ENCODE data around the gene FMO5. TPM values are rescaled to one million over a fixed set of nuclear protein-coding genes. Genes with fewer than 3 reads are reported as not detected.
"Not testable (repeated sequence)": the region's sequence is repeated elsewhere in the genome, so short reads cannot be mapped to it uniquely, and the experiment has no call there.

FMO5 gene
- total RNA-seq, 2 donors from 2014 or later: 1.9 to 4.7 TPM

- ATAC-seq (ENCODE audit: insufficient number of reproducible peaks, low FRiP score, low read depth): no peak
- Histone ChIP-seq H3K4me1 (ENCODE audit: control insufficient read depth in 1 of 2, low read depth in 2 of 2) (no peaks in the 10 kb centered on the region), H3K27me3 (replicated peaks; ENCODE audit: insufficient read depth) (no peaks in the 10 kb centered on the region)
Observed at GRCh38 chr1:147235822-147236221, 10.7 kb upstream of the FMO5 start.

GRCh38 chr1:147233903-147234302 lies 8.8 kb upstream of the FMO5 start:
- not testable (repeated sequence) for H3K27me3 ChIP-seq (replicated peaks; ENCODE audit: insufficient read depth); H3K4me1 ChIP-seq (ENCODE audit: control insufficient read depth in 1 of 2, low read depth in 2 of 2); DNase-seq (ENCODE audit: low spot score); ATAC-seq (ENCODE audit: insufficient number of reproducible peaks, low FRiP score, low read depth); H3K27ac ChIP-seq; H3K36me3 ChIP-seq; H3K9me3 ChIP-seq; H3K4me3 ChIP-seq

More at GRCh38 chr1:147235822-147236221, 10.7 kb upstream of the FMO5 start:
- no peak overlapping the region for H3K4me3 ChIP-seq
- H3K27ac ChIP-seq: no peak overlapping the region
- no peak for DNase-seq (ENCODE audit: low spot score)
- no peaks in the 10 kb centered on the region for H3K36me3 ChIP-seq
- H3K9me3 ChIP-seq: no peaks in the 10 kb centered on the region
- no peak for TF ChIP-seq CTCF (IDR thresholded peaks at IDR 0.05)

GRCh38 chr1:147231032-147231431 lies 5.9 kb upstream of the FMO5 start:
- not testable (repeated sequence) for H3K4me1 ChIP-seq (ENCODE audit: control insufficient read depth in 1 of 2, low read depth in 2 of 2); H3K27ac ChIP-seq; DNase-seq (ENCODE audit: low spot score); ATAC-seq (ENCODE audit: insufficient number of reproducible peaks, low FRiP score, low read depth); H3K9me3 ChIP-seq; H3K36me3 ChIP-seq; H3K4me3 ChIP-seq; H3K27me3 ChIP-seq (replicated peaks; ENCODE audit: insufficient read depth)

GRCh38 chr1:147223740-147224615 lies 1.2 kb downstream of the FMO5 start:
- no peak for ATAC-seq (ENCODE audit: insufficient number of reproducible peaks, low FRiP score, low read depth)
- no peaks in the 10 kb centered on the region for H3K9me3 ChIP-seq
- no peak for TF ChIP-seq CTCF (IDR thresholded peaks at IDR 0.05)

GRCh38 chr1:147218606-147219005 lies 6.5 kb downstream of the FMO5 start:
- H3K4me1 ChIP-seq (ENCODE audit: control insufficient read depth in 1 of 2, low read depth in 2 of 2): no peaks in the 10 kb centered on the region

More at GRCh38 chr1:147223740-147224615, 1.2 kb downstream of the FMO5 start:
- no peaks in the 10 kb centered on the region for H3K36me3 ChIP-seq
- DNase-seq (ENCODE audit: low spot score): no peak
- H3K4me3 ChIP-seq: no peak overlapping the region
- peaks cover 4 to 6% of the 10 kb centered on the region in 2 donors for H3K4me1 ChIP-seq (ENCODE audit: control insufficient read depth in 1 of 2, low read depth in 2 of 2)
- no peak overlapping the region for H3K27ac ChIP-seq
- H3K27me3 ChIP-seq (replicated peaks; ENCODE audit: insufficient read depth): no peaks in the 10 kb centered on the region

More at GRCh38 chr1:147218606-147219005, 6.5 kb downstream of the FMO5 start:
- no peaks in the 10 kb centered on the region for H3K9me3 ChIP-seq
- H3K27me3 ChIP-seq (replicated peaks; ENCODE audit: insufficient read depth): no peaks in the 10 kb centered on the region
- ATAC-seq (ENCODE audit: insufficient number of reproducible peaks, low FRiP score, low read depth): no peak
- no peak for TF ChIP-seq CTCF (IDR thresholded peaks at IDR 0.05)
- no peaks in the 10 kb centered on the region for H3K36me3 ChIP-seq
- H3K27ac ChIP-seq: no peak overlapping the region
- no peak for DNase-seq (ENCODE audit: low spot score)
- H3K4me3 ChIP-seq: no peak overlapping the region
